ENCODE measurements around the gene FBXL17.

The FBXL17 gene

DNA sequence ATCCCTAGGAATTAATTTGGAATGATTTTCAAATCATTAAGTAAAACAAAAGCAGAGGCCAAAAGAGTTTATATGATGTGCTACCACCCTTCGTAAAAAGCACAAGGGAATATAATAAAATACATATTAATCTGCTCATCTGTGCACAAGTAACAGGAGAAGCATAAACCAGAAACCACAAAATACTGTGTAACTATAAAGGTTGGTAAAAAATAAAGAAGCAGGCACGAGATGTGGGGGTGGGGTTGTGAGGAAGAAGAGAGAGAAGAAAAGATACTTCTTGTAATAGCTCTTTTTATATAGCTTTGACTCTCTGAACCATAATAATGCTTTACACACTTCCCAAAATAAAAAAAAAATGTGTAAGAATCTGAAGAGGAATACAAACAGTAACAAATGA, 496.3 kb downstream of the FBXL17 start:
- DNase-seq = no peak

DNA sequence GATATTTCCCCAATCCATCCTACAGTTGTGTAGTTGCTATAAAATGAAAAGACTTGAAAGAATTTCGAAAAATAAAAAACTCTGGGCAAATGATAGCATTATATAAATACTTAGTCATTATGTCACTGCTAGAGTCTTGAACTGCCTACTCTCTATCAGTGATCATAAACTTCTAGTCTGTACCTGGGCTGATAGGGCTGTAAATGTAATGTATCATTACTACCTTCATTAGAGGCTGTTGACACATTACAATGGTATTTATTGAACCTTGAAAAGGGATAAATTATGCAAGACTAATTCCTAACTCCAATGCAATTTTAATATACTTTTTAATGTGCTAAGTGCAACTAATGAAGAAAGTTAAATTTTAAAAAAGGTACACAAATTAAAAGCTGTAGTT, 497.0 kb downstream of the FBXL17 start:
- DNase-seq = no peak

DNA sequence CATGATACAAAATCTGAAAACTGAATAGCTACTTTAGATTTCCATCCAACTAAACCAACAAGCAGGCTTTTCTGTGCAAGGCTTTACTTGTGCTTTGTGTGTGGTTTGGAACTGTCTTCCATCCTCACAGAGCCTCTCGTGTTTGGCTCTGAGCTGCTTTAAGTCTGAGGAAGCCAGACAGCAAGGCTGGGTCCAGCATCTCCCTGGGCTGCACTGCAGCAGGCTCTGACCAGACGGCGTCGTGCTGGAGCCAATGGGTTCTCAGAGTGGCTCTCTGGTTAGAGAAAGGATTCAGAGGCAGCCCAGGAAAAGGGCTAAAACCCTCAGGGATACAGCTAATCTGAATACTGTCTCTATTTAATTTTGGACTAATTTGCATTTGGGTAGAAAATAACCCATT, 503.2 kb downstream of the FBXL17 start:
- DNase-seq = no peak

DNA sequence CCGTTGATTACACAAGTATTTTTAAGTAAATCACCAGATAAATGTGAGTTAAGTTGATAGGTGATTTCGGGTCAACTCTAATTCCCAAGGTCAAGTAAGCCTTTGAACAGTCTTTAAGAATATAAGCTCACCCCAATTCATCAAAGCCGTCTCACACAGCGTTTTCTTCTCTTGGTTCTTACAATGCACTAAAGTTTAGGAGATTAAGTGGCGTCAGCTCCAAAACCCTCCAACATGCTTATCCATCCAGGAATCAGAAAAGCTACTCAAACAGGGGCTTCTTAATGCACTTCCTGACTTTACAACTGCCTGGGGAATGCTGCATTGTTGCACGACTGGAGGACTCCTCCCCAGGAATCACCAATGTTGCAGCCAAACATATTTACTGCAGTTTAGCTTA, 505.0 kb downstream of the FBXL17 start:
- no peak for DNase-seq

DNA sequence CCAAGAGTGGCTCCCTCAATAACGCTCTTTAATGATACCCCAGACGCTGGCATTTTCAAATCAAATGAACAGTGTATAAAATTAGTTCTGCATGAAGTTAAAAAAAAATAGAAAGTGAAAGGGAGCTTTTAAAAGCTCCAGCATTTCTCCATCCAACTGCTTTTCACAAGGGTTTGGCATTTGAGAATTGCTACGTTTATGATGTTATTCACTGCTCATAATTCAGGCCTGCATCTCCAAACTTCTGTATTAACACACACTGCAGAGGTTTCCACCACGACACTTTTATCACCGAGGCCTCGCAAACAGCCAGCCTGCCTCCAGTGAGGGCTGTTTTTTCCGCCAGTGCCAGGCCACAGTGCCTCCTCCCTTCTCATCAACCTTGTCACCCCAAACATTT, 505.6 kb downstream of the FBXL17 start:
- no peak for DNase-seq

DNA sequence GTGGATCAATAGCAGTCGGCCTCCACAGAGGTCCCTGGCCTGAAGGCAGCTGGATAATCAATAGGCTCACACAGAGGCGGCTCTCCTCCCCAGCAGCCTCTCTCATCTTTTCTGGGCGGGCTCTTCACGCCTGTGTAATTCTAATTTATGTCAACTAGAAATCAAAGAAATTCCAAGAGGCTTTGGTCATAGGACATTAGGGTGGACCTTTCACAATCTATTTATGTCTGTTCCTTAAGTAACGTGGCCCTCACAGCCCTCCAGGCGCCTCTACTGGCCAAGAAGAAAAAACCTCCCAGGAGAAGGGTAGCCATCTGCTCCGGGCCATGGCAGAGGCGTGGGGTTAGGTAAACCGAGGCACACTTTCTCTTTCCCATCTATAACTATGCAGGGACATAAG, 506.1 kb downstream of the FBXL17 start:
- DNase-seq = no peak

DNA sequence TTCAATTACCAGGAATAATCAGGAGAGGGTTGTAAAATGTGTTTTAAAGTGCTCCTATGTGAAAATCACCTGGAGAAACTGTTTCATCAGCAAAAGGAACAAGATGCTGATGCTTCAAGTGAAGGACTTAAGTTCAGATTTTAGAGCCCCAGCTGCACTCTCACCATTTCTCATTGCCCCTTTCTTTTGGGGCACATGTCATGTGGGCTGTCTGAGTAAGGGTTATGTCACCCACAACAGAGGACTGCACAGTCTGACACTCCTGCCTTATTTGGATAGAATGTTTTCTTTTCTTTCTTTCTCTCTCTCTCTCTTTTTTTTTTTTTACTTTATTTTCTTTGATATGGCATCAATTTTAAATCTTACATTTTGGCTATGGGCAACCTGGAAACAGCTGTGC, 507.1 kb downstream of the FBXL17 start:
- DNase-seq = no peak

DNA sequence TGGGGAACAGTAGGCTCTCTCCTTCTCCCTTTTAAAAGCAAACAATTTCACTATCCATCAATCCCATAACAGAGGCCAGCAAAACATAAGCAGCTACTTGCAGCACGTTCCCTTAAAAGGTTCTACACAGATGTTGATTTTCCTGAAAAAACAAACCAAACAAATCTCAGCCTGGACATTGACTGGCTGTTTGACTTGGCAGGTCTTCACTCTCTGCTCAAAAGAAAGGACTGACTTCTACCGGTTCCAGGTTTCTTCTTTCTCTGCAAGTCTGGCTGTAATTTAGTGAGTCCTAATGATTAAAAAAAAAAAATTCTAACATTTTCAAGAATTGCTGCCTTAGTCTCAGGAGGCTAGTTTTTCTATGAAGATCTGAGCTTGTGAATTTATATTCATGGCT, 508.0 kb downstream of the FBXL17 start:
- peak; percentile 39 for DNase-seq

DNA sequence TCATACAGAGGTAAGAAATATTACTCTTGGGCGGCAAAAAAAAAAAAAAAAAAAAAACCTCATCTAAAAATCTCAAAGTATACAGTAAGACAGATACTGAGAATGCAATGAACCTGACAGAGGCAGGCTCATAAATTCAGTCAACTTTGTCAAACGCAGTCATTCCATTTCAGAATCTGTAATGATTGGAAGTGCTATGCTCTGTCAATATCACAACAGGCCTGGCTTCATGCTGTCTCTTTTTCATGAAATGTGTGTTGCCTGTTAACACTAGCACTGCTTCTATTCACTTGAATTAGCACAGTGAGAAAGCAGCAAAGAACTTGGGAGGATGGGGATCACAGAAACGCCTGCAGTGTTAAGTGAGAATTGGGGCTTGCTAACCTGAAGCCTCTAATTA, 510.9 kb downstream of the FBXL17 start:
- DNase-seq = no peak

DNA sequence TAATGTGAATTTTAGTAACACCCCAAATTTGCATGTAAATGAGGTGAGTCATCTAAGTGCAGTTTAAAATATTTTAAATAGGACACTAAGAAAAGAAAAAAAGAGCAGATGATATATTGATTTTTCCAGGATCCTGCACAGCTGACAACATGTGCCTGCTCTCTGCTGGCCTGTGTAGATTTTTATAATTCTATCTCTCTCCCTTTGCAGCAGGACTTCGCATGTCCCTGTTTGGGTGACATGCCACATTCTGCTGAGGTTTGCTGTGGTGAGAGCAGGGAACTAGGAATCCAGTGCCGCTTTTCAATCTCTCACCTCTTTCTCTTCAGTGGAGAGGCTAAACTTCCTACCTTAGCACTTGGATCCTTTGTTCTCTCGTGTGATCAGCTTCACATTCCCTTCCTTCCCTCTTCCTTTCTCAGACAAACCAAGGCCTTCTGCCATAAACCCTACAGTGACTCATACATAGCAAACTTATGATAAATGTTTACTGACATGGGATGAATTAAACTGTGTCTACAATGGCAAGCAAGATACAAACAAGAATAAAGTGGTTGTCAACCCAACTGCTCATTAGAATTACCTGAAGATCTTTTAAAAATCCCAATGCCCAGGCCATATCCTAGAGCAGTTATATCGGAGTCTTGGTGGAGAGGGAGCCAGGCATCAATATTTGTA, 512.3 kb downstream of the FBXL17 start:
- DNase-seq = no peak

DNA sequence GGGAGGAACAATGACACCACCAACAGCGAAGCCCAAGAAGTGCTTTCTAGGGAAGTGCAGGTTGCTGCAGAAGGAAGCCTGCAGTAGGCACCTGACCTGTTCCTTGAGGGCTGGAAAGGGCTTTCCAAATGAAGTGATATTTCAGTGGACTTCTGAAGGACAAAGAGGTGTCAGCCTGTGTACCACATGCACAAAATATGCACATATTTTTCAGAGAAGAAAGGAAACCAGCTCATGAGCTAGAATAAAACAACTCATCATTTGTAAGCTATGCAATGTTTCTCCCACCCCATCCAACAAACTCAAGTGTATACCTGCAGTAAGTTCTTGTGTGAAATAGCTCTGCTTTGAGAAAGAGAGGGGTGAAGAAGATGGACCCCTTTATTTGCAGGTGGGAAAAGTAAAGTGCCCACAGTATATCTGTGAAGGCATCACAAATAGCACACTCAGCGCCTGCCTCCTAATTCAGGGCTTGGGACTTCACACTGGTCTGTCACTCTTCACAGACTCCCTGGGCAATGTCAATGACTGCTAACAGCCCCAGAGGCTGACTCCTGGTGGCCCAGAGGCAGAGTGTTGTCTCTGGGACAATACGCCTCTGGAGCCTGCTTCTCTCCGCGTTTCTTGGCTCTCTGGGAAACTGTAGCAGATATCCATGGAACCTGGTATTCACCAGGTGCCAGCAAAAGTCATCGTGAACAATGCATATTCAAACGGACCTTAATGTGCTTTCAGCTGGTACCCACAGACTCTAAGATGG, 513.1 kb downstream of the FBXL17 start:
- DNase-seq = no peak

DNA sequence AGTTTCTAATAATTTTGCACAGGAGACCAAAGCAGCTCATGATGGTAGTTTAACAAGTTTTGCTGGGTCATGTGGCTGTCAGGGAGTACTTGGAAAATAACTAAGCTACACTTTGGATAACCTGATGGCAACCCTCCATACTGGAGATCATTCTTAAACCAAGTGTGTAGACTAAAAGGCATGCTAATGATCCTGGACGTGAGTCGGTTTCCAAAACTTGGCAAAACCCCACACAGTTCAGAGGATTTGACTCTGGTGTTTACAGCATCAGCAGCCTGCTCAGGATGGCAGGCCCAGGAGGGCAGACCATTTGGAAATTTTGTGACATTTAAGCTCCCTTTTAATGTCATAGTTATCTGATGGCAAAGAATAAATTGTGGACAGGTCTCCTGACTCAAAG, 514.6 kb downstream of the FBXL17 start:
- DNase-seq = no peak

DNA sequence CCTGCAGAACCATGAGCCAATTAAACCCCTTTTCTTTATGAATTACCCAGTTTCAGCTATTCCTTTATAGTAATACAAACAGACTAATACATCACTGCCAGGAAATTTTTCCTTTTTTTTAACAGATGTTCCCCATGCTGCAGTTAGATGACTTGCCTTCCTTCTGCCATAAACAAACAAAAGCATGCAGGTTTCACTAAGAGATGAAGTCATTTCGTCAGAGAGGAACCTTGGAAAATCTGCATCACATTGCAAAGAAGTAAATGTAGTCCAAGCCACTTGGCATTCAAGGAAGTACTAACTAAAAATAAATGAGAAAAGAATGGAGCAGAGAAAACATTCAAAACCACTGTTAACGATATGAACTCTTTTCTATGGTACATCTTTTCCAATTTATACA, 517.1 kb downstream of the FBXL17 start:
- no peak for DNase-seq

DNA sequence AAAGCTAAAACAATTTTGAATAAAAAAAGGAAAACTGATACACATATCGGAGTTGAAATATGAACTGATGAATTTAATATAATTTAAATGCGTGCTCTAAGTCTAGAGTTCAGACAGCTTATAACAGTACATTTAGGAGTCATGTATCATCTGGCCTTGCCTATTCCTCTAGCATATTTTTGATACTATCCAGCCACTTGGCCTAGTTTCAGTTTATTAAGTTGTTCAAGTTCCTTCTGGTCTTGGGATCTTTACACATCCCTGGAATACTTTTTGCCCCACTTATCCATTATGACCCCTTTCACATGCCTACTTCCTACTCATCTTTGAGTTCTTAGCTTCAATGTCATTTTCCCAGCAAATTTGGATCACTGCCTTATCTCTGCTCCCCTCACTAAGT, 518.8 kb downstream of the FBXL17 start:
- DNase-seq = no peak

DNA sequence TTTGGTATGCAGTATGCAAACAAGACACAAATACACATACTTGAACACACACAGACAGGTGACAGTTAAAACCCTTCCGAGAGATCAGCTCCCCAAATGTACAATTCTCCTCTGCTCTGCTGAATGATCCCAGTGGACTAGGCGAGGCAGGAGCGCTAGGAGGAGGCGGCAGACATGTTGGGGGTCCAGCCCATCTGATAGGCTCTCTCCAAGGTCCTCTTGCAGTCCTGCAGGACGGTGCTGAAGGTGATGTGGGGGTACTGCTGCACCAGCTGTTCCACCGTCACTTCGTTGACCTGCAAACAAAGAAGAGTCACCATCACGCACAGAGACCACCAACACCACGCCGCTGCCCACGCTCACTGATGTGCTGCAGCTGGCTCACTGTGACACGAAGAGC, 520.3 kb downstream of the FBXL17 start:
- DNase-seq = no peak

DNA sequence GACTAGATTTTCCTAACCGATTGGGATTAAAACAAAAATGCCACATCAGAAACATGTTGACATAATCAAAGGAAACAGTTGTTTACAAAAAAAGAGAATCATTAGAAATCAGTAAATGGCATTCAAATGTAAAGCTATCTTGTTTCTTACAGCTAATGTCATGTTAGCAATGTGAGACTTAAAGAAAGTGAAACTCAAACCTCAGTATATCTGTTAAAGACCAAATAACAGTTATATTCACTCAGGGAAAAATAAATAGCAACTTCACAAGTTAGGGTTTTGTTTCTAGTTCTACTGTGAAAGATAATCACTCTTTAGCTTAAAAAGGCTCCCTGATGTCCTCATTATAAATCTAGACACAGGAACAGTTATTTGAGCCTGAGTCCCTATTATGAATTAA, 521.9 kb downstream of the FBXL17 start:
- no peak for DNase-seq

DNA sequence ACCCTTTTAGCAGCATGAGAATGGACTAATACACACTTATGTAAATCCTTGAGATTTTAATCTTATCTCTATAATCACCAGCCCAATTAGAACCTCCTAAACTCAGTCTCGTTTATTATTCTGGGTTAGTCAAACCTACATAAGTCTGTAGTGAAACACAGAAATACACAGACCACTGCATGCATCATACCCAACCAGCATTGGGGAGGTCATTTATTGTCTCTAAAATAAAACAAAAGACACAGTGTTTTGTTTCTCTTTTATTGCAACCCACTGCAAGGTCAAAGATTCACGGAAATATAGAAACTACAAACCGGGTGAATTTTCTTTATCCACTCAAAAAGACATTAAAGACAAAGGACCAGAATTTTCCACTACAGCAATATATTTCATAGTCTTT, 523.1 kb downstream of the FBXL17 start:
- no peak for DNase-seq

DNA sequence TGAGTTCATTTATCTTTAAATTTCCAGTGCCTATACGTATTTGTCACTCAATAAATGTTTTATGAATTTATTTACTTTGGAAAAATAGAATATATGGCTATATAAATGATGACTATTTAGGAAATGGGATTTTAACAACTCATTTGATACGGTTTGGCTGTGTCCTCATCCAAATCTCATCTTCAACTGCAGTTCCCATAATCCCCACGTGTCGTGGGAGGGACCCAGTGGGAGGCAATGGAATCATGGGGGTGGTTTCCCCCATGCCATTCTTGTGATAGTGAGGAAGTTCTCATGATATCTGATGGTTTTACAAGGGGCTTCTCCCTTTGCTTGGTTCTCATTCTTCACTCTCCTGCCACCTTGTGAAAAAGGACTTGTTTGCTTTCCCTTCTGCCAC, 523.6 kb downstream of the FBXL17 start:
- DNase-seq = no peak

DNA sequence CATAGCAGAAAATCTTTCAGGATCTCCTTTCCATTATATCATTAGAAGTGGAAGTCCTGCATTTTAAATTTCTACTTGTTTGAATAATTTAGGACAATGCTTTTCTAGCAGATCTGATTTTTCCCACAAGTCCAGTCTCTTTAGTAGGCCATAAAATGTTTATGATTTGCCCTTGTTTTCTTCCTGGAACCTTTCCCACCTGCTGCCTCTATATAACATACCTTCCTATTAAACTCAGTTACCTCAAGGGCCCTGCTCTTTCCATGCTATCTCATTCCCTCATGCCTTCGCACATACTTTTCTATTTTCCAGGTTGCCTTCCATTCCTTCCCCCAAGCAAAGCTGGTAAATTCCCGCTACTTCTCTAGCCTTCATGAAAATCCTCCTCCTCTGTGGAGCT, 524.1 kb downstream of the FBXL17 start:
- DNase-seq = no peak

DNA sequence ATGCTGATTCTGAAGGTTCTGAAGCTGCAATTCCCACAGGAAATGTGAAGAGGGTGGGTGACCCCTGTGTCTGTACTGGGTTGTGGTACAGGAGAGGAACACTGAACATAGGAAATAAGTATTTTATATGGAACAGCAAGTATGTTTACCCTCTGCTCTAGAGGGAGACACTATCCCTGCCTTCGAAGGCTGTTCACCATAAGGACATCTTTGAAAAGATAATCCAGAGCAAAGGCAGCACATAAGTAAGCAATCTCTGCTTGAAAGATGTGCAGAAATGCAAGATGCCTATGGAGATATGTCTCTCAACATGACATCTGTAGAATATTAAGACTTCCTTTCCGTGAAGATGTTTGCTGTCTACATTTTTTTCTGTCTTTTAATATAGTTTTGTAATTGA, 526.7 kb downstream of the FBXL17 start:
- no peak for DNase-seq

DNA sequence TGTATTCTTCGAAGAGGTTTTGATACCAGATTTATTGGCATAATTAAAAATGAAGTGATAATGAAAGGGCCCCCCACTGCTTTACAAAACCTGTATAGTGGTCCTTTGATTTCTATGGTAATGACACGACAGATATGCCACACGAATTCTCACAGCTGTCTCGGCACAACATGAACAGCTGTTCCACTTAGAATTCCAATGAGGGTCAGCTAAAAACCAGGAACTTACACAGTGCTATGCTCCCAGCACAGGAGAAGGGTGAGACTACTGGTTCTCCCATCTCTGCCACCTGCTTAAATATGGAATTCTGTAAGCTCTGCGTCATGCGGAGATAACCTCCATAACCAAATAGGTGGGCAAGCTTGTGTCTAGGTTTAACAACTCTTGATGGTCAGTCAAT, 528.2 kb downstream of the FBXL17 start:
- DNase-seq = no peak

DNA sequence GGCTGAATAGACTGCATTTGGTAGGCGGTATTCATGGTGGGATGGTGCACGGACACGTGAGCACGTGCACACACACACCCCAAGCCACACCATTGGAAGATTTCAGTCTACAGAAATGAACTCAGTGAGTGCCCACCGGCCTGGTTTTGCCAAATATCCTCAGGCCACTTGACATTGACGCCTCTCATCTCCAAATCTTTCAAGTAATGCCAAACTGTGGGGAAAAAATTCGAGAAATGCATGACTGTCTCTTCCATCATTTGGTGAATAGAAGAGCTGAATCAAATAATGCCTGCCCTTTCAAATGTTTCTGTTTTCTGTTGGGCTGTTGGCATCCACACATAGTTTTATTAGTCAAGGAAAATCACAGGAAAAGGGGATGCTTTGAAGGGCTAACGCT, 528.9 kb downstream of the FBXL17 start:
- no peak for DNase-seq

DNA sequence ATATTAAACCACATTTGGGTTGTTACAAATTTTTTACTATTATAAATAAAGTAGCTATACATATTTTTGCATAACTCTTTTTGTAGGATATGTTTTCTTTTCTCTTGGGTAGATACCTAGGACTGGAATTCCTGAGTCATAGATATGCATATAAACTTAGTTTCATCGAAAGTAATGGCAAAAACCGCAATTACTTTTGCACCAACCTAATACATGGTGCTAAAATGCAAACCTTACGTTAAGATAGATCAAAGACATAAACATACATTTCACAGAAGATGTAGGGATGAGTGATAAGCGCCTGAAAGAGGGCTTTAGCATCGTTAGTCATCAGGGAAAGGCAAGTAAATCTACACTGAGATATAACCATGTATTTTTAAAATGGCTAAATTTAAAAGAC, 532.8 kb downstream of the FBXL17 start:
- no peak for DNase-seq

DNA sequence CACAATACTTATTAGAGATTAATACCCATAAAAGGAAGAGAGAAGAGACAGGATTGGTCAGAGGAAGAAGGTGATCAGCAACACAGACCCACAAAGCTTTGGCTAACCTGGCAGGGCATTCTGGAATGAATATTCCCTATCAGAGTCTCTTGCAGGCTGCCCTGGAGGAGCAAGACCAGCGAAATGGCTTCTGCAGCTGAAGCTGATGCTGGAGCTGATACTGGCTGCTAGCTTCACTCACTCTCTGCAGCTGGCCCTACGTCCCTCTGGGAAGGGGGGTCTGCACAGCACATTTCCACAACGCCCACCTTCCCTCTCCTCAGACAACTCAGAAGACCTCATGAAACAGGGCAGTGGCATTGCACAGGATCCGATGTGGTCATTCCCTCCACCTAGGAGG, 541.3 kb downstream of the FBXL17 start:
- no peak for DNase-seq

DNA sequence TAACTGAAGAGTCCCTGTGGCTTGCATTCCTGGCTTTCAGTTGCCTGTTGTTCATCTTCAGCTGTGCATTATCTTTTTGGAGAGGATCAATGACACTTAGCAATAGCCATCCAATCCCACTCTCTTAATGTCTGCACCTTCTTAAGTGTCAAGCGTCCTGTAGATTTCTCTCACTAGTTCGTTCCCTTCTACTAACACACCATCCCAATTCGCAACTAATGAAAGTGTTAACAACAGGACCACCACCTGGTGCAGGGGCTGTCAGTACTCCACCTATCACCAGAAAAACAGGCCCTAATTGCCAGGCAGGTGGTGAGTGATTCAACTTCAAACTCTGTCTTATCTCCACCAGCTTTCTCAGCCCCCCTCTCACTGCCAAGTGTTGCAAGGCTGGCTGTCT, 541.7 kb downstream of the FBXL17 start:
- no peak for DNase-seq
